WTC11 (cell line): ENCODE data around the gene STX17. TPM values are rescaled to one million over a fixed set of nuclear protein-coding genes. Genes with fewer than 3 reads are reported as not detected.

Source experiments
- ATAC-seq: fragments of 200-7000 bp; cut with Tn5 transposase; 2 replicates; pipeline ENCODE4 v1.10.0; 2021; ENCODE audit warnings: mild to moderate bottlenecking, moderate library complexity
- CTCF ChIA-PET: fragments of 300-600 bp; sonication (Branson Sonifier 250); formaldehyde crosslinking; loops from one replicate; lab custom pipeline; 2021; ENCODE audit warnings: antibody characterized with exemption; lab: Charles Lee
- POLR2A ChIA-PET: fragments of 350-600 bp; sonication (Branson Sonifier 250); formaldehyde crosslinking; loops from one replicate; lab custom pipeline; 2021; ENCODE audit warnings: antibody characterized with exemption; lab: Charles Lee
- DNase-seq: peaks from one replicate; pipeline ENCODE4 v3.0.0; 2021; ENCODE audit warnings: low spot score
- H3K27ac Mint-ChIP-seq: 2 replicates; pipeline ENCODE4 v1.8.0; 2021; ENCODE audit warnings: mixed read lengths
- H3K27me3 Mint-ChIP-seq: 2 replicates; pipeline ENCODE4 v1.8.0; 2021; ENCODE audit warnings: low read depth, mild to moderate bottlenecking, moderate library complexity, mixed read lengths
- H3K36me3 Mint-ChIP-seq: 2 replicates; pipeline ENCODE4 v1.8.0; 2021; ENCODE audit warnings: mixed read lengths
- H3K4me1 Mint-ChIP-seq: 2 replicates; pipeline ENCODE4 v1.8.0; 2022; ENCODE audit warnings: mixed read lengths
- H3K4me3 Mint-ChIP-seq: 2 replicates; pipeline ENCODE4 v1.8.0; 2021; ENCODE audit warnings: mild to moderate bottlenecking, moderate library complexity, mixed read lengths
- H3K9me3 Mint-ChIP-seq: 2 replicates; pipeline ENCODE4 v1.8.0; 2021; ENCODE audit warnings: mixed read lengths
- ESRRA ChIP-seq: sonication (generic); formaldehyde crosslinking; IDR thresholded peaks from 2 replicates; pipeline ENCODE4 v1.8.1; 2022; ENCODE audit warnings: mild to moderate bottlenecking, missing genetic modification reagents, borderline replicate concordance
- FOXK1 ChIP-seq: sonication (generic); formaldehyde crosslinking; IDR thresholded peaks from 2 replicates; pipeline ENCODE4 v1.8.0; 2022; ENCODE audit warnings: mild to moderate bottlenecking, moderate library complexity, missing genetic modification reagents
- GABPB1 ChIP-seq: sonication (generic); formaldehyde crosslinking; IDR thresholded peaks from 2 replicates; pipeline ENCODE4 v1.8.1; 2023; ENCODE audit warnings: mild to moderate bottlenecking, missing genetic modification reagents
- HMGA2 ChIP-seq: fragments of 250-450 bp; sonication (Bioruptor Pico); IDR thresholded peaks from 2 replicates; pipeline ENCODE4 v1.4.0; 2021; ENCODE audit warnings: mild to moderate bottlenecking, moderate library complexity
- IRF2 ChIP-seq: sonication (generic); formaldehyde crosslinking; IDR thresholded peaks from 2 replicates; pipeline ENCODE4 v1.8.0; 2022; ENCODE audit warnings: low read depth, missing genetic modification reagents, borderline replicate concordance
- JUN ChIP-seq: sonication (generic); formaldehyde crosslinking; IDR thresholded peaks from 2 replicates; pipeline ENCODE4 v1.8.0; 2023; ENCODE audit warnings: mild to moderate bottlenecking, missing genetic modification reagents
- MXD4 ChIP-seq: fragments of 250-450 bp; sonication (Bioruptor Pico); IDR thresholded peaks from 2 replicates; pipeline ENCODE4 v1.8.0; 2021; ENCODE audit warnings: mild to moderate bottlenecking, moderate library complexity, borderline replicate concordance
- MYBL2 ChIP-seq: sonication (generic); formaldehyde crosslinking; IDR thresholded peaks from 2 replicates; pipeline ENCODE4 v1.8.1; 2023; ENCODE audit warnings: mild to moderate bottlenecking, moderate library complexity, missing genetic modification reagents
- NFE2L1 ChIP-seq: sonication (generic); formaldehyde crosslinking; IDR thresholded peaks from 2 replicates; pipeline ENCODE4 v1.8.1; 2023; ENCODE audit warnings: missing genetic modification reagents
- NFYB ChIP-seq: sonication (generic); formaldehyde crosslinking; conservative IDR thresholded peaks from 2 replicates; pipeline ENCODE4 v1.8.0; 2022; ENCODE audit warnings: low read depth, missing genetic modification reagents
- NR1H2 ChIP-seq: sonication (generic); formaldehyde crosslinking; IDR thresholded peaks from 2 replicates; pipeline ENCODE4 v1.9.0; 2021; ENCODE audit warnings: mild to moderate bottlenecking, moderate library complexity, missing genetic modification reagents
- SMAD3 ChIP-seq: sonication (generic); formaldehyde crosslinking; IDR thresholded peaks from 2 replicates; pipeline ENCODE4 v1.8.0; 2022; ENCODE audit warnings: missing genetic modification reagents, mild to moderate bottlenecking, borderline replicate concordance
- SOX15 ChIP-seq: fragments of 250-450 bp; sonication (Bioruptor Pico); IDR thresholded peaks from 2 replicates; pipeline ENCODE4 v1.9.0; 2021; ENCODE audit warnings: mild to moderate bottlenecking
- TCF7 ChIP-seq: sonication (generic); formaldehyde crosslinking; IDR thresholded peaks from 2 replicates; pipeline ENCODE4 v1.8.0; 2022; ENCODE audit warnings: mild to moderate bottlenecking, low read depth, missing genetic modification reagents, moderate library complexity
- ZNF138 ChIP-seq: sonication (generic); formaldehyde crosslinking; conservative IDR thresholded peaks from 2 replicates; pipeline ENCODE4 v1.8.1; 2022; ENCODE audit warnings: mild to moderate bottlenecking, moderate library complexity, missing genetic modification reagents
- ZNF219 ChIP-seq: sonication (generic); formaldehyde crosslinking; IDR thresholded peaks from 2 replicates; pipeline ENCODE4 v1.8.0; 2023; ENCODE audit warnings: missing genetic modification reagents, mild to moderate bottlenecking, borderline replicate concordance
- ZNF396 ChIP-seq: fragments of 250-450 bp; sonication (Bioruptor Pico); IDR thresholded peaks from 2 replicates; pipeline ENCODE4 v1.8.0; 2021; ENCODE audit warnings: mild to moderate bottlenecking, moderate library complexity, borderline replicate concordance
- total RNA-seq: library from RNA; stranded (reverse); gene quantifications from 3 replicates; pipeline ENCODE4 v1.2.3, GENCODE V29; 2021
- TF ChIP-seq, protein P1 (sequence below): fragments of 200-600 bp; IDR thresholded peaks from 2 replicates; pipeline ENCODE4 v1.8.0; 2022; ENCODE audit warnings: antibody characterized with exemption
- TF ChIP-seq, protein P2 (sequence below): sonication (generic); formaldehyde crosslinking; IDR thresholded peaks from 2 replicates; pipeline ENCODE4 v1.8.0; 2022; ENCODE audit warnings: mild to moderate bottlenecking, missing genetic modification reagents
- TF ChIP-seq, protein P3 (sequence below): fragments of 250-450 bp; sonication (Bioruptor Pico); conservative IDR thresholded peaks from 2 replicates; pipeline ENCODE4 v1.9.0; 2021; ENCODE audit warnings: mild to moderate bottlenecking
- TF ChIP-seq, protein P4 (sequence below): sonication (generic); formaldehyde crosslinking; IDR thresholded peaks from 2 replicates; pipeline ENCODE4 v1.8.1; 2022; ENCODE audit warnings: low read depth, missing genetic modification reagents, borderline replicate concordance
- TF ChIP-seq, protein P5 (sequence below): sonication (generic); formaldehyde crosslinking; IDR thresholded peaks from 2 replicates; pipeline ENCODE4 v1.8.0; 2023; ENCODE audit warnings: mild to moderate bottlenecking, missing genetic modification reagents
- TF ChIP-seq, protein P6 (sequence below): fragments of 250-450 bp; sonication (Bioruptor Pico); IDR thresholded peaks from 2 replicates; pipeline ENCODE4 v2.1.2; 2022; ENCODE audit warnings: mild to moderate bottlenecking, moderate library complexity

STX17 gene
- total RNA-seq, 1 experiment from 2014 or later, result 22.1 TPM

DNA sequence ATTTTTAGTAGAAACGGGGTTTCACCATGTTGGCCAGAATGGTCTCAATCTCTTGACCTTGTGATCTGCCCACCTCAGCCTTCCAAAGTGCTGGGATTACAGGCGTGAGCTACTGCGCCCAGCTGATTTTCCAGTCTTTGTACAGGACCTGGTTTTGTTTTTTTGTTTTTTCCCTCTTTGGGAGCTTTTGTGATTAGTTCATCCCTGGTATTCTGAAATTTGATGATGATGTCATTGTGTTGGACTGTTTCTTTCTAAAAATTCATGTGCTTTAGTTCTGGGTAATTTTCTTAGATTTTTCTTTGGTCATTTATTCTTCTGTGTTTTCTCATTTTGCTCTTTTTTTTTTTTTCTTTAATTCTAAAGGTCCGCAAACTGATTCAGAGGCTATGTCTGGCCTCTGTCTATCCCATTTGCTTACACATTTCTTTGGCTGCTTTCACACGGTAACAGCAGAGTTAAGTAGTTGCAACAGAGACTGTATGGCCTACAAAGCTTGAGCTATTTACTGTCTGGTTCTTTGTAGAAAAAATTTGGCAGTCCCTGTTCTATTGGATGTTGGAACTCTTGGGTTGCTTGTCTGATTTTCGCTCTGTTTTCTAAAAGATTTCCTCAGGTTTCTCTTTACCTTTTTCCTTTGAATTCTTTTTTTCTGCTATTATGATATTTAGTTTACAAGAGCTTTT is 24.8 kb downstream of the STX17 start:
- peaks cover 19% of the 10 kb centered on the region for H3K36me3 Mint-ChIP-seq
- no peak overlapping the region; the same call in 1 of the 2 replicates for H3K27ac Mint-ChIP-seq
- ATAC-seq (no peak), DNase-seq (no peak)
- no peaks in the 10 kb centered on the region for H3K27me3 Mint-ChIP-seq
- TF ChIP-seq, protein P1, sequence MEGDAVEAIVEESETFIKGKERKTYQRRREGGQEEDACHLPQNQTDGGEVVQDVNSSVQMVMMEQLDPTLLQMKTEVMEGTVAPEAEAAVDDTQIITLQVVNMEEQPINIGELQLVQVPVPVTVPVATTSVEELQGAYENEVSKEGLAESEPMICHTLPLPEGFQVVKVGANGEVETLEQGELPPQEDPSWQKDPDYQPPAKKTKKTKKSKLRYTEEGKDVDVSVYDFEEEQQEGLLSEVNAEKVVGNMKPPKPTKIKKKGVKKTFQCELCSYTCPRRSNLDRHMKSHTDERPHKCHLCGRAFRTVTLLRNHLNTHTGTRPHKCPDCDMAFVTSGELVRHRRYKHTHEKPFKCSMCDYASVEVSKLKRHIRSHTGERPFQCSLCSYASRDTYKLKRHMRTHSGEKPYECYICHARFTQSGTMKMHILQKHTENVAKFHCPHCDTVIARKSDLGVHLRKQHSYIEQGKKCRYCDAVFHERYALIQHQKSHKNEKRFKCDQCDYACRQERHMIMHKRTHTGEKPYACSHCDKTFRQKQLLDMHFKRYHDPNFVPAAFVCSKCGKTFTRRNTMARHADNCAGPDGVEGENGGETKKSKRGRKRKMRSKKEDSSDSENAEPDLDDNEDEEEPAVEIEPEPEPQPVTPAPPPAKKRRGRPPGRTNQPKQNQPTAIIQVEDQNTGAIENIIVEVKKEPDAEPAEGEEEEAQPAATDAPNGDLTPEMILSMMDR, result no peak
- TF ChIP-seq TCF7 (no peak), ESRRA (CRISPR knock-in tag) (no peak), NFYB (no peak)
- TF ChIP-seq, protein P2, sequence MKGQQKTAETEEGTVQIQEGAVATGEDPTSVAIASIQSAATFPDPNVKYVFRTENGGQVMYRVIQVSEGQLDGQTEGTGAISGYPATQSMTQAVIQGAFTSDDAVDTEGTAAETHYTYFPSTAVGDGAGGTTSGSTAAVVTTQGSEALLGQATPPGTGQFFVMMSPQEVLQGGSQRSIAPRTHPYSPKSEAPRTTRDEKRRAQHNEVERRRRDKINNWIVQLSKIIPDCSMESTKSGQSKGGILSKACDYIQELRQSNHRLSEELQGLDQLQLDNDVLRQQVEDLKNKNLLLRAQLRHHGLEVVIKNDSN (CRISPR knock-in tag), result no peak
- H3K4me1 Mint-ChIP-seq, result no peaks in the 10 kb centered on the region
- H3K9me3 Mint-ChIP-seq, result peaks cover 19% of the 10 kb centered on the region
- H3K4me3 Mint-ChIP-seq, result no peak overlapping the region
- POLR2A ChIA-PET, result no interaction called here
- CTCF ChIA-PET, result interaction anchor here (1.0 kb wide), 1 partner anchor 16 kb away, joined by 3 read pairs; no protein-coding TSS in a partner anchor

DNA sequence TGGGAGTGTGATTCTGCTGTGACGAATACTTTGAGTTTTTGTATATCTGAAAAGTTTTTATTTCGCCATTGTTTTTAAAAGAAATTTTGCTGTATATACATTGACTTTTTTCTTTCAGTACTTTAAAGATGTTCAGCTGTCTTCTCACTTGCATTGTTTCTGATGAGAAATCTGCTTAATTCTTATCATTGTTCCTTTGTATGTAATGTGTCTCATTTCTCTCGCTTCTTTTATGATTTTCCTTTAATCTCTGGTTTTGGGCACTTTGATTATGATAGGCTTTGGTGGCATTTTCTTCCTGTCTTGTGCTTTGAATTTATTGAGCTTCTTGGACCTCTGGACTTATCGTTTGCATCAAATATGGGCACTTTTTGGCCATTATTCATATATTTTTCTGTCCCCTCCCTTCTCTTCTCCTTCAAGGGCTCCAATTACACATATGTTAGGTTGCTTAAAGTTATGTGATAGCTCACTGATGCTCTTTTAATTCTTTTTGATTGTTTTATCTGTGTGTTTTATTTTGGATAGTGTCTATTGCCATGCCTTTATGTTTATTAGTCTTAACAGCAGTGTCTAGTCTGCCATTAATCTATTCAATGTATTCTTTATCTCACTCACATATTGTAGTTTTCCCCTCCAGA is 30.6 kb downstream of the STX17 start:
- H3K4me1 Mint-ChIP-seq, result no peaks in the 10 kb centered on the region
- TF ChIP-seq NR1H2 (CRISPR knock-in tag) (no peak), HMGA2 (CRISPR knock-in tag) (no peak), GABPB1 (CRISPR knock-in tag) (no peak), ZNF219 (CRISPR knock-in tag) (no peak), JUN (CRISPR knock-in tag) (no peak), NFE2L1 (CRISPR knock-in tag) (no peak), SOX15 (no peak), SMAD3 (CRISPR knock-in tag) (no peak), IRF2 (CRISPR knock-in tag) (no peak), TCF7 (no peak), MYBL2 (CRISPR knock-in tag) (no peak), ZNF138 (CRISPR knock-in tag) (no peak), MXD4 (CRISPR knock-in tag) (no peak), FOXK1 (CRISPR knock-in tag) (no peak), ZNF396 (no peak)
- TF ChIP-seq, protein P3, sequence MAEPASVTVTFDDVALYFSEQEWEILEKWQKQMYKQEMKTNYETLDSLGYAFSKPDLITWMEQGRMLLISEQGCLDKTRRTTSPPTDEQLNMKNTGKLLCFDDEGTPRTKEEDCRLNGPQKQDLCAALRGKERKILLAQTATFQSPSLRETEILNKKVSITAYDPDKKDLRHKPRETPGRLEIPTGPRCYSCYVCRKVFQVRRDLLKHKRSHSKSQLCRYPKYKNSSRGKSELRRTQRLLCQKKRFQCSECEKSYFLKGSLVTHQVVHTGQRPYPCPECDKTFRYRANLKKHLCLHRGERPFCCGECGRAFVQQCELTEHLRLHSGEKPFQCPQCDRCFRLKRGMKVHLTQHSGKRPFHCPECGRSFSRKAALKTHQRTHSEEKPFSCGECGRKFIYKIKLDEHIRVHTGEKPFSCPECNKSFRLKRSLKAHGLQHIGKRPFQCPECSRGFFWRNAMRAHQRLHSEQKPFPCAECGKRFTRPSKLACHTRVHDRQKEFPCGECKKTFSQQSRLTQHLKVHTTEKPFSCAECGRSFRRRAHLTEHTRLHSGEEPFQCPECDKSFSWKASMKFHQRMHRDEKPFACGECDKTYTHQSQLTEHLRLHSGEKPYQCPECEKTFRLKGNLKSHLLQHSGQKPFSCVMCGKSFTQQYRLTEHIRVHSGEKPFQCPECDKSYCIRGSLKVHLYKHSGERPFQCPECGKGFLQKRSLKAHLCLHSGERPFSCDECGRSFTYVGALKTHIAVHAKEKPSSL, result no peak
- TF ChIP-seq, protein P4, sequence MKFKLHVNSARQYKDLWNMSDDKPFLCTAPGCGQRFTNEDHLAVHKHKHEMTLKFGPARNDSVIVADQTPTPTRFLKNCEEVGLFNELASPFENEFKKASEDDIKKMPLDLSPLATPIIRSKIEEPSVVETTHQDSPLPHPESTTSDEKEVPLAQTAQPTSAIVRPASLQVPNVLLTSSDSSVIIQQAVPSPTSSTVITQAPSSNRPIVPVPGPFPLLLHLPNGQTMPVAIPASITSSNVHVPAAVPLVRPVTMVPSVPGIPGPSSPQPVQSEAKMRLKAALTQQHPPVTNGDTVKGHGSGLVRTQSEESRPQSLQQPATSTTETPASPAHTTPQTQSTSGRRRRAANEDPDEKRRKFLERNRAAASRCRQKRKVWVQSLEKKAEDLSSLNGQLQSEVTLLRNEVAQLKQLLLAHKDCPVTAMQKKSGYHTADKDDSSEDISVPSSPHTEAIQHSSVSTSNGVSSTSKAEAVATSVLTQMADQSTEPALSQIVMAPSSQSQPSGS, result no peak
- TF ChIP-seq, protein P5, sequence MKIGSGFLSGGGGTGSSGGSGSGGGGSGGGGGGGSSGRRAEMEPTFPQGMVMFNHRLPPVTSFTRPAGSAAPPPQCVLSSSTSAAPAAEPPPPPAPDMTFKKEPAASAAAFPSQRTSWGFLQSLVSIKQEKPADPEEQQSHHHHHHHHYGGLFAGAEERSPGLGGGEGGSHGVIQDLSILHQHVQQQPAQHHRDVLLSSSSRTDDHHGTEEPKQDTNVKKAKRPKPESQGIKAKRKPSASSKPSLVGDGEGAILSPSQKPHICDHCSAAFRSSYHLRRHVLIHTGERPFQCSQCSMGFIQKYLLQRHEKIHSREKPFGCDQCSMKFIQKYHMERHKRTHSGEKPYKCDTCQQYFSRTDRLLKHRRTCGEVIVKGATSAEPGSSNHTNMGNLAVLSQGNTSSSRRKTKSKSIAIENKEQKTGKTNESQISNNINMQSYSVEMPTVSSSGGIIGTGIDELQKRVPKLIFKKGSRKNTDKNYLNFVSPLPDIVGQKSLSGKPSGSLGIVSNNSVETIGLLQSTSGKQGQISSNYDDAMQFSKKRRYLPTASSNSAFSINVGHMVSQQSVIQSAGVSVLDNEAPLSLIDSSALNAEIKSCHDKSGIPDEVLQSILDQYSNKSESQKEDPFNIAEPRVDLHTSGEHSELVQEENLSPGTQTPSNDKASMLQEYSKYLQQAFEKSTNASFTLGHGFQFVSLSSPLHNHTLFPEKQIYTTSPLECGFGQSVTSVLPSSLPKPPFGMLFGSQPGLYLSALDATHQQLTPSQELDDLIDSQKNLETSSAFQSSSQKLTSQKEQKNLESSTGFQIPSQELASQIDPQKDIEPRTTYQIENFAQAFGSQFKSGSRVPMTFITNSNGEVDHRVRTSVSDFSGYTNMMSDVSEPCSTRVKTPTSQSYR (CRISPR knock-in tag), result no peak
- TF ChIP-seq, protein P6, sequence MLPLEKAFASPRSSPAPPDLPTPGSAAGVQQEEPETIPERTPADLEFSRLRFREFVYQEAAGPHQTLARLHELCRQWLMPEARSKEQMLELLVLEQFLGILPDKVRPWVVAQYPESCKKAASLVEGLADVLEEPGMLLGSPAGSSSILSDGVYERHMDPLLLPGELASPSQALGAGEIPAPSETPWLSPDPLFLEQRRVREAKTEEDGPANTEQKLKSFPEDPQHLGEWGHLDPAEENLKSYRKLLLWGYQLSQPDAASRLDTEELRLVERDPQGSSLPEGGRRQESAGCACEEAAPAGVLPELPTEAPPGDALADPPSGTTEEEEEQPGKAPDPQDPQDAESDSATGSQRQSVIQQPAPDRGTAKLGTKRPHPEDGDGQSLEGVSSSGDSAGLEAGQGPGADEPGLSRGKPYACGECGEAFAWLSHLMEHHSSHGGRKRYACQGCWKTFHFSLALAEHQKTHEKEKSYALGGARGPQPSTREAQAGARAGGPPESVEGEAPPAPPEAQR (CRISPR knock-in tag), result no peak
- TF ChIP-seq, all 79 proteins: peak for 0
- peaks cover 8% of the 10 kb centered on the region for H3K36me3 Mint-ChIP-seq
- no peaks in the 10 kb centered on the region for H3K27me3 Mint-ChIP-seq
- peaks cover 22% of the 10 kb centered on the region for H3K9me3 Mint-ChIP-seq
- H3K27ac Mint-ChIP-seq, result no peak overlapping the region
- DNase-seq, result no peak
- ChIA-PET CTCF (no interaction called here), POLR2A (no interaction called here)
- no peak for ATAC-seq
- H3K4me3 Mint-ChIP-seq, result no peak overlapping the region
